GM11168 (cell line): Measurements from ENCODE around the gene COL15A1.

Source experiments
- in situ Hi-C: fragments of 300-500 bp; cut with MboI; formaldehyde crosslinking; loops from one replicate; pipeline ENCODE4 v1.12.0; 2022; ENCODE audit warnings: low sequenced_read_pairs; ENCODE audit not compliant: unreplicated experiment

COL15A1 gene

GRCh38 chr9:98989036-98990000 lies 45.6 kb downstream of the COL15A1 start:
- in situ Hi-C loops = no loop called here

- in situ Hi-C loops = no loop called here
Measured at GRCh38 chr9:98990181-98990870, 46.6 kb downstream of the COL15A1 start.

GRCh38 chr9:98992107-98992884 lies 48.6 kb downstream of the COL15A1 start:
- in situ Hi-C loops = no loop called here

DNA sequence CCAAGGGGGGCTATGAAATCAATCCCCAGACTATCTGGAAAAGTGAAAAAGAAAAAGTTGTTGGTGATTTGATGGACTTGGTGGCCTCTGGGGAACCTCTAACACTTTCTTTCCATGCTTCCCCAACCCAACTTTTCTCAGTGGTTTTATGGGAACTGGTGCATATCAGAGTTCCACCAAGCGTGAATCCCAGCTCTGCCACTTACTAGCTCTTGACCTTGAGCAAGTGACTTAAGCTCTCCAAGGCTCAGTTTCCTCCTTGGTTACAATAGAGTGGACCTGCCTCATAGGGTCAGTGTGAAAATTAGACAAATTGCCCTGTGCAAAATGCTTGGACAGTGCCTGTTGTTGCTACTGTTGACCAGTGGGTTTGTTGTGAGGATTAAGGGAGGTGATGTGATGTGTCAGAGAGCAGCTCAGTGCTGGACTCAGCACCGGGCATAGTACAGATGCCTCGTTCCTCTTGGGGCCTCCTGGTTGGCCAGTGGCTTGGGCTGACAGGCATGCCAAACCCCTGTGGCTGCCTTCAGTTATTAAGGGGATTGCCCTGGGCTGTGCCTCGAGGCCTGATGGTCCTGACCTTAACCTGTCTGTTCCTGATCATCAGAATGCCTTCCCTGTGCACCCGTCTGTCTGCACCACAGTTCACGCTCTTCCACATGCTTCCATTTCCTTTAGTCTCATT lies 49.3 kb downstream of the COL15A1 start:
- in situ Hi-C loops = no loop called here

DNA sequence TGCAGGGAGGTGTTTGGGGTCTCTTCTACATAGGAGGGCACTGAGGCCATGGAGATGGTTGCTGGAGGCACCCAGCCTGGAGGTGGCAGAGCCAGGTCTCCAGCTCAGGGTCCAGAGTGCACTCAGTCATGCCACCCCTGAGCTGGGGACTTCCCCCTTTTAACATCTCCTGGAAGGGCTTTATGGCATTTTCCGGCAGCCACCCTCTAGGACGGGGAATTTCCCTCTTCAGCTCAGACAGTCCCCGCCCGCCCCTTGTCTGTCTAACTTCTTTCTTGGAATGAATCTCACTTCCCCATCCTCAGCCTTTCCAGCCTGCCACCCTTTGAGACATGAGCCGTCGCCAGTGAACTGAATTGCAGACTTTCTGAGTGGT lies 49.9 kb downstream of the COL15A1 start:
- in situ Hi-C loops = no loop called here

DNA sequence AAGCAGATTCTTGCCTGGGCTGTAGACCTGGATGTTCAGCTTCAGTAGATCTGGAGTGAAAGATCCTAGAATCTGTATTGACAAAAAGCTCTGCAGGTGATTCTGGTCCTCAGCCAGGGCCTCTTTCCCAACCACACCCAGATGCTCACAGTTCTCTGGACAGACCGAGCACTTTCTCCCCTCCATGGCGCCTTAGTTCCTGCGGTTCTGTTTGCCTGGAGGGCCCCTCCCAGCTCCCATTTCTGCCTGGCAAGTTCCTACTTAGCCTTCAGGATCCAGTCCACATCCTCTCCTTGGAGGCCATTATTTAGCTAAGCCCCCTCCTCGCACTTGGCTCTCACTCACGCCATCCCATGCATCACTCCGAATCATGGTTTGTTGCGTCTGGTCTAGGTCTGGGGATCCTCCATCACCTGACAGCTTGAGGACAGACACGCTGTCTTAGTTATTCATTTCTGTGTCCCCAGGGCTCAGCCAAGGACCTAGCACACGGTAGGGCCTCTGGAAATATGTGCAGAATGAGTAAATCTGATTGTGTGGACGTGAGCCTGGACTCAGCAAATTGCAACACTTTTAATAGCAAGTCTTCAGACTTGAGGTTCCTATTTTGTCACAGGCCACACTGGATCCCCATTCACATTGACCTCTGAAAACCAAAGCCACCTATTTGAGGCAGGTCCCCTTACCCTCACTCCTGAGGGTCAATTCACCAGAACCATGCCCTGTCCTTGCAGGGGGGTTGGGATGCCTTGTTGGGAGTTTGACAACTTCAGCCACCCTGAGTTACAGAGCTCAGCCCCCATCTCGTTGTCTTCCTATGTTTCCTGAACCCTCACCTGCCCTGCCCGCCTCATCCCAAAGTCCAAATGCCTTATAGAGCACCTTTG lies 50.7 kb downstream of the COL15A1 start:
- in situ Hi-C loops = no loop called here

GRCh38 chr9:98995059-98995671 lies 51.5 kb downstream of the COL15A1 start:
- in situ Hi-C loops = no loop called here

DNA sequence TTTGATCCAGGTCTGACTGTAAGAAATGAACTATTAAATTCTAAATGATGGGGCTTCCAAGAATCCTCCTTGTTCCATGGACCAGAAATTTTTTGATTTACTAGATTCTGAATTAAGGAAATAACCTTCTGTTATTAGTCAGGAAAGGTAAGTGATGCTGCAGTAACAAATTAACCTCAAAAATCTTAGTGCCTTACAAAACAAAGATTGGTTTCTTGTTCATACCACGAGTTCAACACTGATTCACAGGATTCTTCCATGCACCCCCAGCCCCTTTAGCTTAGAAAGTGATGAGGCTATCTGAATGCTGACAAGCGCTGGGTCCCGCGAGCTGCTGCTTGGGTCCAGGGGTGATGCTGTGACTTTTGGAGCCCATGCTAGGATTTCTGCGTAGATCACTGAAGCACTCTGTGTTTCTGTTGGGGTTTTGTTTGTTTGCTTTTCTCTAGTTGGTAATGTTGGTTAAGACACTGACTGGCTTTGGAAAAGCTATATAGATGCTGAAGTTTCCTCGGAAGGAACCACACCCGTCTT lies 52.3 kb downstream of the COL15A1 start:
- in situ Hi-C loops = no loop called here

- in situ Hi-C loops = no loop called here
Measured at GRCh38 chr9:98997604-98998003, 53.9 kb downstream of the COL15A1 start.

DNA sequence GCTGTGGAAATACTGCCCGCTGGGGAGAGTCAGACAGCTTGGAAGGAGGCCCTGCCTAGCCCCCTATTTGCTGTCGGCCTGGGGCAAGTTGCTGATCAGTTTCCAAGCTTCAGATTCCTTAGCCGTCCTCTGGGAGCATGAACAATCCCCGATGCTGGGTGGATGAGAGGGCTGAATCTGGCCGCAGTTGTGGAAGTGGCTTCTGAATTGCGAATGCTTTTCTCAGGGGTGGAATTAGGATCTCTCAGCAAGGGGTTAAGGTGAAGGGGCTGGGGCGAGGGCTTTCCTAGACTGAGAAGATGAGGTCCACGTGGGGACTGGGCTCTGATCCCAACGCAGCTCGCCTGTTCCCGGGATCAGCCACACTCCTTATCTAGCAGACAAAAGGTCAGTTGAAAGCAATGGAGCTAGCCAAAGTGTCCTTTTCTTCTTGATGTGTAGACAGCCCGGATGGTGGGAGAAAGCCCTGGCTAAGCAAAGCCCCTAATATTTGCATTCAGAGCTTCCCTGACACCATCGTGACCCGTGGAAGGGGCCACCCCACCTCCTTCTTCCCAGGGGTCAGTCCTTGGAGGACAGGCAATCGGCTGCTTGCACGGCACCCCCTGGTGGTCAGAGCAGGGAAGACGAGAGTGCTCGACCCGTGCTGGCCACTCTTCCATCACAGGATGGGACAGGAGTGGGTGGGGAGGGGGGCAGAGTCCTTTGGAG lies 54.9 kb downstream of the COL15A1 start:
- in situ Hi-C loops = no loop called here

GRCh38 chr9:98999152-98999525 lies 55.4 kb downstream of the COL15A1 start:
- in situ Hi-C loops = no loop called here

DNA sequence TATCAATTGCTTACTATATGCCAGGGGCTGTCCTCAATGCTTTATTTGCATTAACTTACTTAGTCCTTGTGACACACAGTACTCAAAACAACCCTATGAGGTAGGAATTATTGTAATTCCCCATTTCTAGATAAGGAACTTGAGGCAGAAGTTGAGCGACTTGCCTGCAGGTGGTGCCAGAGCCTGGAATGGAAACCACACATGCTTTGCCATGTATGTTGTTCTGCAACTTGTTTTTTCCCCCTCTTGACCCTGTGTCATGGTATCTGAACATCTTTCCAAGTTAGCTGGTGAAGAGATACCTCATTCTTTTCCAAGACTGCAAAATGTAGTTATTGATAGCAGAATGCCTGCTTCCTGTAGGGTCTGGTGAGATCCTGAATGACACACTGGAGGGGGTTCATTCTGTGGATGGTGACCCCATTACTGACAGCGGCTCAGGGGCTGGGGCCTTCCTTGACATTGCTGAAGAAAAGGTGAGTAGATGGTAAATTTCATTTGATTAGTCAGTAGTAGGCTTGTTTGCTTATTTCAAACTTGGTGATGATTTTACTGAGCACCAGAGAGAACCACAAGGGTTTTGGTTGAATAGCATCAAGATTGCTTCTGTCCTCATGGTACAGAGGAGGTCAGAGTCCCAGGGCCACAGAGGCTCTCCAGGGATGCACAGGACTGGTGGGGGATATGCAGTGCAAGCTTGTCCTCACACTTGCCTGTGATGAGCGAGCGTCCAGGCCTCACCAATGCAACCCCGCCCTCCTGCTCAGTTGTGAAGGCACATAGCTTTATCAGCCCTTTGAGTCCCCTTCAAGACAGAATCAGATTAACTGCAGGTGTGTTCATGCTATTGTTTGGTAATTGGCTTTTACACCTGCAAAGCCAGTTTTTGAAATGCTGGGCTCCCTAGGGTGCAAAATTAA lies 57.0 kb downstream of the COL15A1 start:
- in situ Hi-C loops = no loop called here

- in situ Hi-C loops = no loop called here
Measured at GRCh38 chr9:99001892-99002291, 58.2 kb downstream of the COL15A1 start.

- in situ Hi-C loops = no loop called here
Measured at GRCh38 chr9:99002706-99003105, 59.0 kb downstream of the COL15A1 start.

GRCh38 chr9:99003308-99003707 lies 59.6 kb downstream of the COL15A1 start:
- in situ Hi-C loops = no loop called here

GRCh38 chr9:99004115-99004514 lies 60.4 kb downstream of the COL15A1 start:
- in situ Hi-C loops = no loop called here
